MM.1S (cell line): ENCODE data around the gene MEGF11.

ENCODE experiments used
- EZH2 ChIP-seq: fragments of 300-600 bp; sonication (generic); optimal IDR thresholded peaks from 2 replicates; pipeline ENCODE3; 2017; ENCODE audit warnings: low read depth, mild to moderate bottlenecking, antibody characterized with exemption, low read length, mixed read lengths
- EZH2phosphoT487 ChIP-seq: fragments of 300-600 bp; sonication (generic); IDR thresholded peaks from 2 replicates; pipeline ENCODE4 v1.6.1; 2018; ENCODE audit warnings: antibody characterized with exemption, low read length
- TF ChIP-seq, protein P1 (sequence below): fragments of 300-600 bp; sonication (generic); IDR thresholded peaks from 2 replicates; pipeline ENCODE4 v1.5.1; 2016; ENCODE audit warnings: antibody characterized with exemption, low read length, mixed read lengths

DNA sequence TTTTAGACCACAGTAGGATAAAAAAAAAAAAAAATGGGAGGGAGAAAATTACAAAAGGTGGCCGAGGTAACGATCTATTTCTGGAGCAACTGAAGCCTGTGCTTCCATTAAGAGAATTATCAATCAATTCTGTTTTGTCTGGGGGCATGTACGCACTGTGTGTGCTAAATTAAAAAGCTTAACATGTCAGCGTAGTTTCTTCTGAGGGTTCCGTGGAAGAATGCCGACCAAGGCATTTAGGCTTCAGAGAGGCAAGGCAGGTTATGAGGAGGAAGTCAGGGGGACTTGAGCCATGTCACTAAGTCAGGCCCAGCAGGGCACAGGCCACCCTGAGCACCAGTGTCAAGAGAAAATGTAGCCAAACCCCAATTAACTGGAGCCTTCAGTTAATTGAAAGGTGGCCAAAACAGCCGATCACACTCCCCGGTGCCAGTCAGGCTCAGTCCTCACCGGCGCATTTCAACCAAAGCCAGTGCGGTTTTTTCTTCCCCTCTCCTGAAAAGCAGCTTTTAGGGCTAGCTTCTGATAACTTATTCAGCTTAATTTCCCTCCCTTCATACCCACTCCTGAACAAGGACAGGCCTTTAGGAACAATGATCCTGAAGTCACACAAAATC is 113.9 kb downstream of the MEGF11 start:
- TF ChIP-seq, protein P1, sequence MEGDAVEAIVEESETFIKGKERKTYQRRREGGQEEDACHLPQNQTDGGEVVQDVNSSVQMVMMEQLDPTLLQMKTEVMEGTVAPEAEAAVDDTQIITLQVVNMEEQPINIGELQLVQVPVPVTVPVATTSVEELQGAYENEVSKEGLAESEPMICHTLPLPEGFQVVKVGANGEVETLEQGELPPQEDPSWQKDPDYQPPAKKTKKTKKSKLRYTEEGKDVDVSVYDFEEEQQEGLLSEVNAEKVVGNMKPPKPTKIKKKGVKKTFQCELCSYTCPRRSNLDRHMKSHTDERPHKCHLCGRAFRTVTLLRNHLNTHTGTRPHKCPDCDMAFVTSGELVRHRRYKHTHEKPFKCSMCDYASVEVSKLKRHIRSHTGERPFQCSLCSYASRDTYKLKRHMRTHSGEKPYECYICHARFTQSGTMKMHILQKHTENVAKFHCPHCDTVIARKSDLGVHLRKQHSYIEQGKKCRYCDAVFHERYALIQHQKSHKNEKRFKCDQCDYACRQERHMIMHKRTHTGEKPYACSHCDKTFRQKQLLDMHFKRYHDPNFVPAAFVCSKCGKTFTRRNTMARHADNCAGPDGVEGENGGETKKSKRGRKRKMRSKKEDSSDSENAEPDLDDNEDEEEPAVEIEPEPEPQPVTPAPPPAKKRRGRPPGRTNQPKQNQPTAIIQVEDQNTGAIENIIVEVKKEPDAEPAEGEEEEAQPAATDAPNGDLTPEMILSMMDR, result no peak
- TF ChIP-seq EZH2 (no peak), EZH2phosphoT487 (no peak)
